Neutrophil (primary cell): ENCODE measurements around the gene KAT6B.

ENCODE experiments used
- H3K27ac ChIP-seq: fragments of 200-600 bp; sonication (generic); 2 replicates; pipeline ENCODE4 v1.5.1; 2016; ENCODE audit warnings: mild to moderate bottlenecking, moderate library complexity
- H3K27me3 ChIP-seq: fragments of 200-600 bp; sonication (generic); 2 replicates; pipeline ENCODE4 v1.6.0; 2016; ENCODE audit warnings: mild to moderate bottlenecking
- H3K36me3 ChIP-seq: fragments of 200-600 bp; sonication (generic); 2 replicates; pipeline ENCODE4 v1.5.1; 2017
- H3K4me1 ChIP-seq, 2 experiments: fragments of 200-600 bp in 1 of 2; sonication (generic) in 1 of 2; 1 replicate in 1 of 2; 2 replicates in 1 of 2; pipeline versions ENCODE4 v1.5.1 to v1.6.1; 2013 to 2016; ENCODE audit warnings: low read depth in 1 of 2, low read length in 1 of 2, mild to moderate bottlenecking in 1 of 2, moderate library complexity in 1 of 2; ENCODE audit not compliant: control insufficient read depth in 1 of 2, insufficient read depth in 1 of 2
- H3K4me3 ChIP-seq, 2 experiments: fragments of 200-600 bp in 1 of 2; sonication (generic) in 1 of 2; 1 replicate in 1 of 2; 2 replicates in 1 of 2; pipeline ENCODE4 v1.5.1; 2013 to 2016; ENCODE audit warnings: low read depth in 1 of 2, low read length in 1 of 2, mild to moderate bottlenecking in 1 of 2, moderate library complexity in 1 of 2
- H3K9me3 ChIP-seq: fragments of 200-600 bp; sonication (generic); 2 replicates; pipeline ENCODE4 v1.5.1; 2016
- TF ChIP-seq, protein P1 (sequence below): fragments of 200-600 bp; sonication (generic); IDR thresholded peaks from 2 replicates; pipeline ENCODE4 v1.5.1; 2016; ENCODE audit warnings: antibody characterized with exemption

Gene KAT6B

DNA sequence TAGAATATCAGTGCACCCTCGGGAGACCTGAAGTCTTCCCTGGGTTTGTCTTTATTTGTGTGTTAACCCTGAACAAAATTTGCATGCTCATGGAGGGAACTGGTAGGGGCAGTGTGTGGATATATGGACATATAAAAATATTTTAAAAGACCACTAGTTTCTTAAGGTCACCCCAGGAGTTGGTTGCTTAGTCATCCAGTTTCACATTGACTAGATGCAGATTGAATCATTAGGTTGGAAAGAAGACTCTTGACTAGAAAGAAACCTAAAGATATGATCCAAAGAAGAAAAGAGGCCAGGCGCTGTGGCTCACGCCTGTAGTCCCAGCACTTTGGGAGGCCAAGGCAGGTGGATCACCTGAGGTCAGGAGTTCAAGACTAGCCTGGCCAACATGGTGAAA, 137.1 kb downstream of the KAT6B start:
- TF ChIP-seq, protein P1, sequence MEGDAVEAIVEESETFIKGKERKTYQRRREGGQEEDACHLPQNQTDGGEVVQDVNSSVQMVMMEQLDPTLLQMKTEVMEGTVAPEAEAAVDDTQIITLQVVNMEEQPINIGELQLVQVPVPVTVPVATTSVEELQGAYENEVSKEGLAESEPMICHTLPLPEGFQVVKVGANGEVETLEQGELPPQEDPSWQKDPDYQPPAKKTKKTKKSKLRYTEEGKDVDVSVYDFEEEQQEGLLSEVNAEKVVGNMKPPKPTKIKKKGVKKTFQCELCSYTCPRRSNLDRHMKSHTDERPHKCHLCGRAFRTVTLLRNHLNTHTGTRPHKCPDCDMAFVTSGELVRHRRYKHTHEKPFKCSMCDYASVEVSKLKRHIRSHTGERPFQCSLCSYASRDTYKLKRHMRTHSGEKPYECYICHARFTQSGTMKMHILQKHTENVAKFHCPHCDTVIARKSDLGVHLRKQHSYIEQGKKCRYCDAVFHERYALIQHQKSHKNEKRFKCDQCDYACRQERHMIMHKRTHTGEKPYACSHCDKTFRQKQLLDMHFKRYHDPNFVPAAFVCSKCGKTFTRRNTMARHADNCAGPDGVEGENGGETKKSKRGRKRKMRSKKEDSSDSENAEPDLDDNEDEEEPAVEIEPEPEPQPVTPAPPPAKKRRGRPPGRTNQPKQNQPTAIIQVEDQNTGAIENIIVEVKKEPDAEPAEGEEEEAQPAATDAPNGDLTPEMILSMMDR: no peak
- Histone ChIP-seq H3K9me3 (no peaks in the 10 kb centered on the region), H3K4me1 (peaks cover 8 to 10% of the 10 kb centered on the region in 2 experiments), H3K27ac (no peak overlapping the region), H3K27me3 (no peaks in the 10 kb centered on the region), H3K4me3 (no peak overlapping the region), H3K36me3 (no peaks in the 10 kb centered on the region)

DNA sequence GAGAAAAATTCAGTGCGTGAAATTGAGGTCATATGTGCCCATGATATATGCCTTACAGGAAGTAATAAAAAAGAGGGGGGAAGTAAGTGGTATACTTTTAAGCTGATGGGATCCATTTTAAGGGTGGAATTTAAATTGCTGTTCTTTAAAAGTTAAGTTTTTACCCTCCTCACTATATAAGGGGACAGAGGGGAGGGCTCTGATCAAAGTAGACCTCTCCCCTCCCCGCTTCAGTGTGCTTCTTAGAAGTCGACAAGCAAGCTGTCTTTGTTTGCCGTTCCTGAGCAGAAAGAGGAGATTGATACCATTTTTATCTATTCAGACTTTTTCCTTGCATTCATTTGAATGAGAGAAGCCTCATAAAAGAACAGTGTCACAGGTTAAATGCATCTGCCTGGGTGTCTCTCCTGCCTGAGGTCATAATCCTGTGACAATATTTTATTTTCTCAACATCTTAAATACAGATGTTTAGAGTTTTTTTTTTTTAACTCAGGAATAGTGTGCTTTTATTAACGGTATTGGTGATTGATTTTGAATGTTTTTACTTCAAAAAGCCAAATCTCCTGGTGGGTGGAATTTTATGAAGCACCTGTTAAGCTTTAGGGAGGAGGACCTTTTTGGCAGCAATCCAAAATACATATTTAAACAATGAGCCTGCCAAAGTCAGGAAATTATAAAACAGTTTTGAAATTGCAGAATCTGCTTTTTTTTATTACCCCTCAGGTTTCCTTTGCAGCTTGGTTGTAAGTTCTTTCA, 141.7 kb downstream of the KAT6B start:
- Histone ChIP-seq H3K27me3 (no peaks in the 10 kb centered on the region), H3K9me3 (no peaks in the 10 kb centered on the region), H3K27ac (no peak overlapping the region), H3K4me3 (no peak overlapping the region), H3K36me3 (no peaks in the 10 kb centered on the region), H3K4me1 (peaks cover 8 to 14% of the 10 kb centered on the region in 2 experiments)
- TF ChIP-seq, protein P1: no peak

DNA sequence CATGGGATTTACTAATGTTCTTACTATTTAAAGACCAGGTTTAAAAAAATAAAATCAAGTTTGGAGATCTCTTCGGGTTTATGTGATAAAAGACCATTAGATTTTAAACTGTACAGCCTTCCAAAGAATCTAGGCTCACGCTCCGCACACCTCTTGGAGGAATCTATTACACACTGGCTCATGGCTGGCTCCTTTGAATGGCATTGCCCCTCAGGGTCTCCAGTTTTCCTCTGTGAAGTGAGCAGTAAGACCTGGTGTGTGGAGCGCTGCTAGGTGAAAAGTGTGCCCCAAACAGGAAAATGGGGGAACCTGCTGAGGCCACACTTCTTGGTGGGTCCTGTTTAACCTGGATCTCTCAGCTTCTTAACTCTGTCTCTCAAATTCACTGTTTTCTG, 142.3 kb downstream of the KAT6B start:
- Histone ChIP-seq H3K9me3 (no peaks in the 10 kb centered on the region), H3K27ac (no peak overlapping the region)

GRCh38 chr10:74969093-74969492, 142.7 kb downstream of the KAT6B start:
- TF ChIP-seq, protein P1: no peak
- Histone ChIP-seq H3K9me3 (no peaks in the 10 kb centered on the region), H3K27ac (no peak overlapping the region), H3K4me1 (peaks cover 8 to 14% of the 10 kb centered on the region in 2 experiments), H3K36me3 (no peaks in the 10 kb centered on the region), H3K27me3 (no peaks in the 10 kb centered on the region), H3K4me3 (no peak overlapping the region)

More for the DNA sequence above, 142.3 kb downstream of the KAT6B start:
- TF ChIP-seq, protein P1: no peak
- Histone ChIP-seq H3K36me3 (no peaks in the 10 kb centered on the region), H3K27me3 (no peaks in the 10 kb centered on the region), H3K4me1 (peaks cover 8 to 14% of the 10 kb centered on the region in 2 experiments), H3K4me3 (no peak overlapping the region)

- H3K27ac ChIP-seq: no peak overlapping the region
Observed at GRCh38 chr10:74969530-74969929, 143.1 kb downstream of the KAT6B start.

More at GRCh38 chr10:74969530-74969929, 143.1 kb downstream of the KAT6B start:
- no peaks in the 10 kb centered on the region for H3K27me3 ChIP-seq
- H3K9me3 ChIP-seq: no peaks in the 10 kb centered on the region
- TF ChIP-seq, protein P1: no peak
- H3K36me3 ChIP-seq: no peaks in the 10 kb centered on the region
- no peak overlapping the region for H3K4me3 ChIP-seq
- peaks cover 8 to 14% of the 10 kb centered on the region in 2 experiments for H3K4me1 ChIP-seq
